Mononuclear cell (primary cell): ENCODE measurements around the gene STARD7. TPM values are rescaled to one million over a fixed set of nuclear protein-coding genes. Genes with fewer than 3 reads are reported as not detected.

Source experiments
- H3K27me3 ChIP-seq: 2 replicates; pipeline ENCODE4 v1.6.0; 2011; ENCODE audit warnings: low read length, control low read depth; ENCODE audit not compliant: insufficient read depth
- H3K4me1 ChIP-seq: 2 replicates; pipeline ENCODE4 v1.5.1; 2011; ENCODE audit warnings: mild to moderate bottlenecking, low read length, control low read depth; ENCODE audit not compliant: insufficient read depth
- H3K4me3 ChIP-seq: 2 replicates; pipeline ENCODE4 v1.5.1; 2011; ENCODE audit warnings: mild to moderate bottlenecking, low read length, moderate library complexity
- H3K9me3 ChIP-seq: 2 replicates; pipeline ENCODE4 v1.5.1; 2011; ENCODE audit warnings: low read depth, mild to moderate bottlenecking, control low read depth, low read length
- total RNA-seq: library from RNA; depleted of rRNA; stranded (reverse); fragments of >200 nt; gene quantifications from one replicate; pipeline ENCODE4 v1.2.3, GENCODE V29; 2012

STARD7 gene
- total RNA-seq, 1 donor, result 96.8 TPM

- no peak overlapping the region for H3K4me3 ChIP-seq
- H3K4me1 ChIP-seq, result peaks cover 41% of the 10 kb centered on the region
- H3K27me3 ChIP-seq, result no peaks in the 10 kb centered on the region
- no peaks in the 10 kb centered on the region for H3K9me3 ChIP-seq
These were observed 53.9 kb downstream of the STARD7 start for GRCh38 chr2:96154506-96155380.

- Histone ChIP-seq H3K4me1 (peaks cover 40% of the 10 kb centered on the region), H3K9me3 (no peaks in the 10 kb centered on the region), H3K4me3 (no peak overlapping the region), H3K27me3 (no peaks in the 10 kb centered on the region)
These were observed 54.6 kb downstream of the STARD7 start for GRCh38 chr2:96153991-96154431.

GRCh38 chr2:96153291-96153713, 55.3 kb downstream of the STARD7 start:
- Histone ChIP-seq H3K27me3 (no peaks in the 10 kb centered on the region), H3K4me1 (peaks cover 40% of the 10 kb centered on the region), H3K4me3 (no peak overlapping the region), H3K9me3 (no peaks in the 10 kb centered on the region)

GRCh38 chr2:96152304-96153161, 56.1 kb downstream of the STARD7 start:
- Histone ChIP-seq H3K4me1 (peaks cover 40% of the 10 kb centered on the region), H3K27me3 (no peaks in the 10 kb centered on the region), H3K4me3 (no peak overlapping the region), H3K9me3 (no peaks in the 10 kb centered on the region)

- Histone ChIP-seq H3K9me3 (no peaks in the 10 kb centered on the region), H3K4me1 (peaks cover 40% of the 10 kb centered on the region), H3K4me3 (no peak overlapping the region), H3K27me3 (no peaks in the 10 kb centered on the region)
These were observed 56.9 kb downstream of the STARD7 start for GRCh38 chr2:96151595-96152303.

GRCh38 chr2:96150791-96151594, 57.6 kb downstream of the STARD7 start:
- no peaks in the 10 kb centered on the region for H3K9me3 ChIP-seq
- H3K4me1 ChIP-seq, result peaks cover 40% of the 10 kb centered on the region

GRCh38 chr2:96150007-96150640, 58.5 kb downstream of the STARD7 start:
- Histone ChIP-seq H3K9me3 (no peaks in the 10 kb centered on the region), H3K4me1 (peaks cover 43% of the 10 kb centered on the region), H3K27me3 (no peaks in the 10 kb centered on the region), H3K4me3 (no peak overlapping the region)

More at GRCh38 chr2:96150791-96151594, 57.6 kb downstream of the STARD7 start:
- H3K4me3 ChIP-seq, result no peak overlapping the region
- no peaks in the 10 kb centered on the region for H3K27me3 ChIP-seq

- Histone ChIP-seq H3K4me1 (peaks cover 57% of the 10 kb centered on the region), H3K4me3 (no peak overlapping the region), H3K9me3 (no peaks in the 10 kb centered on the region)
These were observed 60.0 kb downstream of the STARD7 start for GRCh38 chr2:96148410-96149217.

GRCh38 chr2:96147593-96148201, 60.9 kb downstream of the STARD7 start:
- H3K4me3 ChIP-seq, result no peak overlapping the region
- peaks cover 66% of the 10 kb centered on the region for H3K4me1 ChIP-seq
- no peaks in the 10 kb centered on the region for H3K27me3 ChIP-seq
- no peaks in the 10 kb centered on the region for H3K9me3 ChIP-seq

More at GRCh38 chr2:96148410-96149217, 60.0 kb downstream of the STARD7 start:
- H3K27me3 ChIP-seq, result no peaks in the 10 kb centered on the region

- Histone ChIP-seq H3K9me3 (no peaks in the 10 kb centered on the region), H3K27me3 (no peaks in the 10 kb centered on the region), H3K4me3 (no peak overlapping the region), H3K4me1 (peaks cover 72% of the 10 kb centered on the region)
These were observed 61.6 kb downstream of the STARD7 start for GRCh38 chr2:96146881-96147592.

- H3K4me3 ChIP-seq, result peak overlapping the region; percentile 58
- H3K27me3 ChIP-seq, result no peaks in the 10 kb centered on the region
- no peaks in the 10 kb centered on the region for H3K9me3 ChIP-seq
- H3K4me1 ChIP-seq, result peaks cover 70% of the 10 kb centered on the region
These were observed 62.3 kb downstream of the STARD7 start for GRCh38 chr2:96146153-96146880.

- H3K4me3 ChIP-seq, result peak overlapping the region; percentile 58
- H3K27me3 ChIP-seq, result no peaks in the 10 kb centered on the region
- H3K9me3 ChIP-seq, result no peaks in the 10 kb centered on the region
These were observed 62.8 kb downstream of the STARD7 start for GRCh38 chr2:96145848-96146152.

More at GRCh38 chr2:96145848-96146152, 62.8 kb downstream of the STARD7 start:
- peaks cover 69% of the 10 kb centered on the region for H3K4me1 ChIP-seq
